Mucosa of descending colon (tissue), 3 donors: Measurements from ENCODE around the gene GCNT1. TPM values are rescaled to one million over a fixed set of nuclear protein-coding genes. Genes with fewer than 3 reads are reported as not detected.

Source experiments
- ATAC-seq: fragments of 200-7000 bp; cut with Tn5 transposase; one replicate; pipeline ENCODE4 v1.9.1; 2020; ENCODE audit warnings: mild to moderate bottlenecking, moderate library complexity
- DNase-seq, 3 donors: peaks; one replicate each; pipeline ENCODE4 v3.0.0-alpha.2; 2020
- H3K36me3 ChIP-seq: fragments of 200-600 bp; one replicate; pipeline ENCODE4 v1.8.0; 2021; ENCODE audit warnings: low read depth, mild to moderate bottlenecking
- H3K4me1 ChIP-seq: fragments of 200-600 bp; one replicate; pipeline ENCODE4 v1.8.0; 2021; ENCODE audit warnings: low read depth, mild to moderate bottlenecking
- H3K4me3 ChIP-seq: fragments of 200-600 bp; one replicate; pipeline ENCODE4 v1.8.0; 2021; ENCODE audit warnings: mild to moderate bottlenecking
- H3K9me3 ChIP-seq: fragments of 200-600 bp; one replicate; pipeline ENCODE4 v1.8.0; 2021; ENCODE audit warnings: mild to moderate bottlenecking
- CTCF ChIP-seq: fragments of 200-600 bp; IDR thresholded peaks from one replicate; pipeline ENCODE4 v1.8.0; 2022; ENCODE audit warnings: antibody characterized with exemption, mild to moderate bottlenecking
- intact Hi-C, 2 donors: fragments of 100-400 bp; cut with DNase I in 1 of 2; cut with micrococcal nuclease in 1 of 2; formaldehyde crosslinking; loops; one replicate each; pipeline versions ENCODE4 v1.11.0 to v1.11.1; 2022; cut with DNase I, micrococcal nuclease
- total RNA-seq, 3 donors: library from RNA; stranded (reverse); fragmentation: NEBNext Ultra II Directional in 2 of 3; extraction: Animal tissue kit (Norgen Biotek cat#: 25700) in 2 of 3; gene quantifications; one replicate each; pipeline versions ENCODE4 v1.2.1 to v1.2.4, GENCODE V29; 2021 to 2023
- donor health status: DM: no; HTN: no; CAD: no; lungs with moderate emphysema.
- donor health status: DM: no; HTN: no; CAD: no.
- donor health status: DM: no; HTN: yes; CAD: no.

The GCNT1 gene
- total RNA-seq, 3 donors from 2014 or later: 16.4 to 38.1 (median 28.1) TPM

- H3K4me1 ChIP-seq: no peaks in the 10 kb centered on the region
- no peaks in the 10 kb centered on the region for H3K9me3 ChIP-seq
- no peak overlapping the region for H3K4me3 ChIP-seq
- intact Hi-C loops: no loop called here
- TF ChIP-seq CTCF: no peak
- ATAC-seq (peak; percentile 55), DNase-seq (no peak)
- no peaks in the 10 kb centered on the region for H3K36me3 ChIP-seq
Observed at GRCh38 chr9:76415731-76416130, 43.3 kb upstream of the GCNT1 start.

DNA sequence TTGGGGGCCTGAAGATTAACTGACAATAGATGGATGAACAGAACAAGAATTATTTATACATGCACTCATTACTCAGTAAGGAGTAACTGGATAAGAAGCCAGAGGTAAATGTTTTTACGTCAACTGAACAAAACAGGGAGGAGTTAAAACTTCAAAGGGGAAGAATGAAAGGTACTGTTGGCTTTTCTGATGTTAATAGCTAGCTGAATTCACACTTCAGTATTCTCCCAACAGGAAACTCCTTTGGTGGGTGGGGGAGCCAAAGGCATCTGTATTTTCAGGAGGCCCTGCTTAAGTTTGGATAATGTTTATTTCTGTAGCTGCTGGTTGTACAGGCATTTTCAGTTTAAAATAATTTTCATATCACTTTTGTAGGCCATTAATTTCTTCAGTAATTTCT is 41.6 kb upstream of the GCNT1 start:
- ATAC-seq: no peak
- intact Hi-C loops: no loop called here

DNA sequence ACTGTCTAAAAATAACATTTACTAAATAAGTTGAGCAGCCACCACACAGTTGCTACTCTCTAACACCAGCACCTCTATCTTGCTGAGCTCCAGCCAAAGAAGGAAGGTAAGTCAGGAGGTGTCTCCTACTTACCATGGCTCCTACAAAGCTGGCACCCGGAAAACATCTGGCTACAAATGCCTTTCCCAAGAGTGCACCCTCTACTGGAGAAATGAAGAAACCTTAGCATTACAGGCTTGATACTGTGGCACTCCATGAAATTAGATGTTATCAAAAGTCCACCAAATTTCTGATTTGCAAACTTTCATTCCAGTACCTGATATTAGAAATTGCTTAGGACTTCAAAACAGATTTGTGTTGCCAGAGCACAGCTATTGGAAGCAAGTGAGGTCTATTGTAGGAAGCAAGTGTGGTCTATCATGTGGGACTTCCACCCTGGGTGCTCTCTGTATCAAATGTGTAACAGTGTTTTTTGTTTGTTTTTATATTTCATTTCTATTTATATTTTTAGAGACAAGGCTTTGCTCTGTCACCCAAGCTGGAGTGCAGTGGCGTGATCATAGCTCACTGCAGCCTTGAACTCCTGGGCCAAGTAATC is 39.1 kb upstream of the GCNT1 start:
- ATAC-seq: peak; percentile 85
- Histone ChIP-seq H3K4me3 (no peak overlapping the region), H3K36me3 (no peaks in the 10 kb centered on the region), H3K4me1 (no peaks in the 10 kb centered on the region), H3K9me3 (no peaks in the 10 kb centered on the region)
- peak in 1 of 3 donors; percentile 49 for DNase-seq
- TF ChIP-seq CTCF: peak; percentile 53
- intact Hi-C loops: no loop called here

More for the DNA sequence above, 41.6 kb upstream of the GCNT1 start:
- no peak for DNase-seq
- no peak overlapping the region for H3K4me3 ChIP-seq
- no peaks in the 10 kb centered on the region for H3K9me3 ChIP-seq
- H3K4me1 ChIP-seq: no peaks in the 10 kb centered on the region
- TF ChIP-seq CTCF: no peak
- H3K36me3 ChIP-seq: no peaks in the 10 kb centered on the region

DNA sequence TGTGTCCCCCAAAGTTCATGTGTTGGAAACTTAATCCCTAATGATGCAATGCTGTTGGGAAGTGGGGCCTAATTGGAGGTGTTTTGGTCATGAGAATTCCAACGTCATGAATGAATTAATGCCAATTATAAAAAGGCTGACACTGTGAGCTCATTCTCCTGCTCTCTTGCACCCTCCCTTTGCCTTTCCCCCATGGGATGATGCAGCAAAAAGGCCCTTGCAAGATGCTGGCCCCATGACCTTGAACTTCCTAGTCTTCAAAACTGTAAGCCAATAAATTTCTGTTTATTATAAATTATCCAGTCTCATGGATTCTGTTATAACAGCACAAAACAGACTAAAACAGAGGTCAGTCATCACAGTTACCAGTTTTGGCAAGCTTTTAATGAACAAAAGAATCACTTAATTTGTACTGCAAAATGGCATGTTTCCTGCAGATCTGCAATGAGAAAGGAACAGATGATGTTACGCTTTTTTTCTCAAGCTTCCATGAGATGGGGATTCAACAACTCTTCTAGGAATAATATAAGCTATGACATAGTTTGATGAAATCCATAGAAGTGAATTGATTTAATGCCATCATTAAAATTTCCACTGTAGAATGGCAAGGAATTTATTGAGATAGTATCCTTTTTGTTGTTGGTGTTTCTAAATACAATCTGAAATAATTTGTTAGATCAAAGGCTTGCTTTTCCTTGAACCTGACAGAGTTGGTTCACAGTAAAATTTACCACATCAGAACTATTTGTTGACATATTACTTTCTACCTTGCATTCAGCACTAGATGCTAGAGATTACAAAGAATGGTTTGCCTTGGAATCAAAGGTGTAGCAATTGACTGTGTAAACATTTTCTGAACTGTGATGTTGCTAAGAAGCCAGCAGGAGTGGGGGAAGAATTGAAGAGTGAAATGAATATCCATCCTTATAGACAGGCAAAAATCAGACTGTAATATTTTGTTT is 35.5 kb upstream of the GCNT1 start:
- ATAC-seq (no peak), DNase-seq (no peak)
- TF ChIP-seq CTCF: no peak
- H3K4me1 ChIP-seq: no peaks in the 10 kb centered on the region
- no peaks in the 10 kb centered on the region for H3K36me3 ChIP-seq
- intact Hi-C loops: no loop called here
- H3K4me3 ChIP-seq: no peak overlapping the region
- H3K9me3 ChIP-seq: no peaks in the 10 kb centered on the region

DNA sequence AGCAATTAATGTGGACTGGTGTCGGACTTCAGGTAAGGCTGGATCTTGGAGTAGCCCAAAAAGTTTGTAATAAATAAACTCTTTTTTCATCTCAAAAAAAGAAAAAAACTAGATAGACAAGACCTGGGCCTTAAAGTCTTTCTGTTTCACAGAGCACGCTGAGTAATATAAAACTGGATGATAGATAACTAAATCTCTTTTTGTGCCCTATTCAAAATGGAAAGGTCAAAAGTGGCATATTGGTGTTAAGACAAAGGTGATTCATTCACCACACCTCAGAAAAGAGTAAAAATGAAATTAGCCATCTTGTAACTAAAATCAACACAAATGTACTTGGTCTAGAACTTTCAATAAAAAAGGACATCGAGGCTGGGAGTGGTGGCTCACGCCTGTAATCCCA is 34.5 kb upstream of the GCNT1 start:
- Histone ChIP-seq H3K9me3 (no peaks in the 10 kb centered on the region), H3K4me1 (no peaks in the 10 kb centered on the region), H3K4me3 (no peak overlapping the region), H3K36me3 (no peaks in the 10 kb centered on the region)
- TF ChIP-seq CTCF: no peak
- ATAC-seq (no peak), DNase-seq (no peak)
- intact Hi-C loops: no loop called here
